Measurements from ENCODE around the gene RRP15. TPM values are rescaled to one million over a fixed set of nuclear protein-coding genes. Genes with fewer than 3 reads are reported as not detected.

Gene RRP15
- total RNA-seq, 1 donor from 2014 or later: 32.9 TPM

DNA sequence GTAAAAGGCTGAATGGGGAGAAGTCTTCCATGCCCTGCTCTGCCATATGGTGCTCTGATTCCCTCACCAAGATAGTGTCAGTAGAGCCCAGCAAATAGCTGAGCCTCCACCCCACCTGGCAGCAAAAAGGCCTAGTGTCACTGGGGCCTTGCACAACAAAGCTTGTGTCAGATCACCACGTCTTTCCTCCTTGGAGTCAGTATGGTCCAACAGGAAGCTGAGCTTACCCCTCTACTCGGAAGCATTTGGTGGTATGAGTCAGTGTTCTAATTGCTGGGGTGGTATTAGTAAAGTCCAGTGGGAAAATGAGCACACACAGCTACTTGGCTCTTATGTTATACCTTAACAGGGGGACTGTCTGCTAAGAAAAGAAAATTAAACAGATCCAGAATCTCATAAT is 18.7 kb upstream of the RRP15 start:
- H3K9me3 Mint-ChIP-seq: no peaks in the 10 kb centered on the region
- H3K4me1 Mint-ChIP-seq (ENCODE audit: low read depth): no peaks in the 10 kb centered on the region
- intact Hi-C loops (cut with micrococcal nuclease): no loop called here
- peaks cover 2% of the 10 kb centered on the region for H3K27me3 Mint-ChIP-seq (ENCODE audit: low read depth)
- H3K36me3 Mint-ChIP-seq (ENCODE audit: low read depth): no peaks in the 10 kb centered on the region
- no peak for DNase-seq (ENCODE audit: low spot score)
- no peak overlapping the region for H3K27ac Mint-ChIP-seq
- no peak overlapping the region for H3K4me3 Mint-ChIP-seq (ENCODE audit: low read depth)

DNA sequence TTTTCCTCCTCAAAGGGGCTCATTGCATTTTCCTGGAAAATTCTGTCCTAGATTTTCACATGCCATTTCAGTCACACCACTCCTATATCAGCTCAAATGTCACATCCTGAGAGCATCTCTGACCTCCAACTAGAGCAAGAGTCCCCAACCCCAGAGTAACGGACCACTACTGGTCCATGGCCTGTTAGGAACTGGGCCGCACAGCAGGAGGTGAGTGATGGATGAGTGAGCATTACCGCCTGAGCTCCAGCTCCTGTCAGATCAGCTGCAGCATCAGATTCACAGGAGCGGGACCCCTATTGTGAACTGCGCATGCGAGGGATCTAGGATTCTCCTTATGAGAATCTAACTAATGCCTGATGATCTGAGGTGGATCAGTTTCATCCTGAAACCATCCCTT is 12.7 kb upstream of the RRP15 start:
- H3K27me3 Mint-ChIP-seq (ENCODE audit: low read depth): peaks cover 6% of the 10 kb centered on the region
- no peak overlapping the region for H3K4me3 Mint-ChIP-seq (ENCODE audit: low read depth)
- intact Hi-C loops (cut with micrococcal nuclease): no loop called here
- H3K4me1 Mint-ChIP-seq (ENCODE audit: low read depth): no peaks in the 10 kb centered on the region
- H3K36me3 Mint-ChIP-seq (ENCODE audit: low read depth): no peaks in the 10 kb centered on the region
- no peak for DNase-seq (ENCODE audit: low spot score)
- no peak overlapping the region for H3K27ac Mint-ChIP-seq
- no peaks in the 10 kb centered on the region for H3K9me3 Mint-ChIP-seq

DNA sequence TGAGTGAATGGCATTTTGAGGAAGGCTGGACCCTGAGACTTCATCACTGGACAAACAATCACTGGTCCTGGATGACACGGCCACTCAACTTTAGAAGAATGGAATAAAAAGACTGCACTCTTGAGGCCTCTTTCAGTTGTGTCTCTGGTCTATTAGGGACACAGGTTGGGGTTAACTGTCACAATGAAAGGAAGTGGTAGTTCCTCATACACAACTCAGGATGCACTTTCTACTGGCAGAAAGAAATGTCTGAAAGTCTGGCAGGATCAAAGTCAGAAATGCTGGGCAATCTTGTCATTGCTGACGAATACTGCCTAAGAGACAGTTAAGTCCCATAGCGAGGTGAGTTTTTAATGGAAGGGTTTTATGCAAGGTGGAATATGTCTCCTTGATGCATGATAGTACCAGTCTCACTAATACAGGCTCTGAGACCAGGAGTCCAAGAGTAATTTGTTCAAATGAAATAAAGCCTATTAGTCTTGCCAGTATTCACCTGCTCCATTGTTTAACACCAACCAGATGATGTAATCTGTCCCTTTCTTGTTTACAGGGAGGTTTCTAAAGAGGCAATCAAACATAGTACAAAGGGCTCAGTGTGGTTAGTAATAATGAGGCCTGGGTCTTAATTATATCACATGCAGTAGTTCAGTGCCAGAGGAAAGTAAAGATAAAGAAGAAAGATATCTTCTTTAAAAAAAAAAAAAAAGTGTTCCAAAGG is 11.2 kb upstream of the RRP15 start:
- Mint-ChIP-seq H3K27me3 (ENCODE audit: low read depth) (peaks cover 4% of the 10 kb centered on the region), H3K36me3 (ENCODE audit: low read depth) (no peaks in the 10 kb centered on the region), H3K9me3 (no peaks in the 10 kb centered on the region), H3K4me1 (ENCODE audit: low read depth) (no peaks in the 10 kb centered on the region), H3K27ac (no peak overlapping the region), H3K4me3 (ENCODE audit: low read depth) (no peak overlapping the region)
- intact Hi-C loops (cut with micrococcal nuclease): no loop called here
- no peak for DNase-seq (ENCODE audit: low spot score)

DNA sequence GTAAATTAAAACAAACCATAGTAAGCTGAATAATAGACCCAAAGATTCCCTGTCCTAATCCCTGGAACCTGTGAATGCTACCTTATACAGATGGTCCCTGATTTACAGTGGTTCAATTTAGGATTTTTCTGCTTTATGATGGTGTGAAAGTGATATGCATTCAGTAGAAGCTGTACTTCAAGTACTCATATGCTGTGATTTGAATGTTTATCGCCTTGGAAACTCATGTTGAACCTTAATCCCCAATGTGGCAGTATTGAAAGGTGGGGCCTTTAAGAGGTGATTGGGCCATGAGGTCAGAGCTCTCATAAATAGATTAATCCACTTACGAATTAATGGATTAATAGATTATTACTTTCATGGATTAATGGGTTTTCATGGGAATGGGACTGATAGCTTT is 10.6 kb upstream of the RRP15 start:
- H3K27me3 Mint-ChIP-seq (ENCODE audit: low read depth): peaks cover 4% of the 10 kb centered on the region
- no peaks in the 10 kb centered on the region for H3K4me1 Mint-ChIP-seq (ENCODE audit: low read depth)

DNA sequence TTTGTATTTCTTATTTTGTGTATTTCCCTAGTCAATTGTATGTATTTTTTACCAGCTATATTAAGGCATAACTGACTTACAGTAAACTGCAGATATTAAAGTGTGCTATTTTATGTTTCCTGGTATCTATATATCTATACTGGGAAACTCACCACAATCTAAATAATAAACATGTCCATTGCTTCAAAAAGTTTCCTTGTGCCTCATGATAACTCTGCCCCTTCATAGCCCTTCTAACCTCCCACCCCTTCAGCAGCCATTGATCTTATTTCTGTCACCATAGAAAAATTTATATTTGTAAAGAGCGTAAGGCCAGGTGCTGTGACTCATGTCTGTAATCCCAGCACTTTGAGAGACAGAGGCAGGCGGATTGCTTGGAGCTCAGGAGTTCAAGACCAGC is 9.3 kb upstream of the RRP15 start:
- intact Hi-C loops (cut with micrococcal nuclease): no loop called here
- Mint-ChIP-seq H3K4me1 (ENCODE audit: low read depth) (no peaks in the 10 kb centered on the region), H3K27me3 (ENCODE audit: low read depth) (peaks cover 4% of the 10 kb centered on the region), H3K27ac (no peak overlapping the region), H3K36me3 (ENCODE audit: low read depth) (no peaks in the 10 kb centered on the region), H3K4me3 (ENCODE audit: low read depth) (no peak overlapping the region), H3K9me3 (no peaks in the 10 kb centered on the region)
- no peak for DNase-seq (ENCODE audit: low spot score)

More for the DNA sequence above, 10.6 kb upstream of the RRP15 start:
- H3K27ac Mint-ChIP-seq: no peak overlapping the region
- H3K9me3 Mint-ChIP-seq: no peaks in the 10 kb centered on the region
- no peak for DNase-seq (ENCODE audit: low spot score)
- H3K36me3 Mint-ChIP-seq (ENCODE audit: low read depth): no peaks in the 10 kb centered on the region
- intact Hi-C loops (cut with micrococcal nuclease): no loop called here
- no peak overlapping the region for H3K4me3 Mint-ChIP-seq (ENCODE audit: low read depth)

DNA sequence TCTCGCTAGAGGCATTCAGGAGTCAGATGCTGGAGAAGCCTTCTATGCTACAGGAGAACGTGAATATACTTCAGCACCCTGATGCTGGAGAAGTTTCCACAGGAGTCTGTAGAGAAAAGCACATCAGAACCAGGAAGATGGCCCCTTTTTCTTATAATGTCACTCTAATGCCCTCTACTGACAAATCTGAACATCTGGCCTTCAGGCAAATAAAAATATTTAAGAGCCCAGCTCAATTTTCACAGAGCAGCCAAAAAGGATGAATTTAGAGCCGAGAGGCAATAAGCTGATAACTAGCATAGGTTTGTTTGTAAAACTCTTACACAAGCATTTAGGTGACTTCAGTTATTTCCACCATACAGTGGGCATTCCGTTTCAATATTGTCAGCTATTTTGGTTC is 3.8 kb upstream of the RRP15 start:
- H3K4me3 Mint-ChIP-seq (ENCODE audit: low read depth): no peak overlapping the region
- intact Hi-C loops (cut with micrococcal nuclease): no loop called here
- no peak for DNase-seq (ENCODE audit: low spot score)
- H3K27ac Mint-ChIP-seq: no peak overlapping the region
- peaks cover 4% of the 10 kb centered on the region for H3K9me3 Mint-ChIP-seq
- H3K36me3 Mint-ChIP-seq (ENCODE audit: low read depth): peaks cover 3% of the 10 kb centered on the region
- H3K4me1 Mint-ChIP-seq (ENCODE audit: low read depth): peaks cover 11% of the 10 kb centered on the region
- H3K27me3 Mint-ChIP-seq (ENCODE audit: low read depth): peaks cover 4% of the 10 kb centered on the region

DNA sequence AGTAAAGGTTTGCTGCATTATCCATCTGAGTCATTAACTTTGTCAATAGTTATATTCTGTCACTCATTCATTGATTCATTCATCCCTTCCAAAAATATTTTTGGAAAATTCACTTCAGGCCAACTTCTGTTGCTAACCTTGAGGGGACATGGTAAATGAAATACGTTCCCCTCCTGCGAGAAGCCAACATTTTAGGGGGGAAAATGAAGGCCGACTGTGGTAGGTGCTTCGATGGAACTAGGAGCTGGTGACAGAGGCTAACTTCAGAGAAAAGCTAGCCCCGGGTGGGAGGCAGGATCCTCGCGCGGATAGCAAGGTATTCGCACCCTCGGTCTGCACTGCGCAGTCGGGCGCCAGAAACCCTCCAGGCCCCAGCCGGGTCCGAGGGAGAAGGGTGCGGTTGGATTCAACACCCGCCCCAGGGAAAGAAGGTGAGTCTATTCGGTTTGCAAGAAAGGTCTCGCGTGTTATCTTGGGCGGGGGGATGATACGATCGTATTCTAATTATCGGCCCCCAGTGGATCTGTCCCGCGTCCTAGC is 646 bp upstream of the RRP15 start:
- peak overlapping the region; percentile 94 for H3K27ac Mint-ChIP-seq
- intact Hi-C loops (cut with micrococcal nuclease): no loop called here

DNA sequence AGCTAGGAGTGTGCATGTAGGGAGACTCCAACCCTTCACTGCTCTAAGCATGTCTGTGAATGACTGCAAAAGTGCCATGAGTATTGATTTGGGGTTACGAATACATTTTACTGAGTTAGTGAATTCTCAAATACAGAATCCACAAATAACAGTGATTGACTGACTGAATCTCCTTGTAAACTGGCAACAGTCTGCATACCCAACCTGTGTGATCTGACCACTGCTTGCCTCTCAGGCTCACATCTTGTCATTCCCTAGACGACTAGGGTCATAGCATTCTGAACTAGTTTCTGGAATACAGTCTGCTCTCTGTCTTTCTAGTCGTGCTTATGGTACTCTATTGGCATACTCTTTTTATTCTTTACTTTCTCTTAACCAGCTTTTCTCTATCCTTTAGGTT is 7.4 kb downstream of the RRP15 start:
- Mint-ChIP-seq H3K4me3 (ENCODE audit: low read depth) (no peak overlapping the region), H3K27ac (no peak overlapping the region), H3K4me1 (ENCODE audit: low read depth) (peaks cover 4% of the 10 kb centered on the region), H3K36me3 (ENCODE audit: low read depth) (no peaks in the 10 kb centered on the region), H3K9me3 (no peaks in the 10 kb centered on the region), H3K27me3 (ENCODE audit: low read depth) (no peaks in the 10 kb centered on the region)
- no peak for DNase-seq (ENCODE audit: low spot score)
- intact Hi-C loops (cut with micrococcal nuclease): no loop called here

More for the DNA sequence above, 646 bp upstream of the RRP15 start:
- Mint-ChIP-seq H3K27me3 (ENCODE audit: low read depth) (peaks cover 3% of the 10 kb centered on the region), H3K9me3 (peaks cover 4% of the 10 kb centered on the region), H3K4me1 (ENCODE audit: low read depth) (peaks cover 18% of the 10 kb centered on the region), H3K36me3 (ENCODE audit: low read depth) (peaks cover 3% of the 10 kb centered on the region), H3K4me3 (ENCODE audit: low read depth) (peak overlapping the region; percentile 98)
- no peak for DNase-seq (ENCODE audit: low spot score)

DNA sequence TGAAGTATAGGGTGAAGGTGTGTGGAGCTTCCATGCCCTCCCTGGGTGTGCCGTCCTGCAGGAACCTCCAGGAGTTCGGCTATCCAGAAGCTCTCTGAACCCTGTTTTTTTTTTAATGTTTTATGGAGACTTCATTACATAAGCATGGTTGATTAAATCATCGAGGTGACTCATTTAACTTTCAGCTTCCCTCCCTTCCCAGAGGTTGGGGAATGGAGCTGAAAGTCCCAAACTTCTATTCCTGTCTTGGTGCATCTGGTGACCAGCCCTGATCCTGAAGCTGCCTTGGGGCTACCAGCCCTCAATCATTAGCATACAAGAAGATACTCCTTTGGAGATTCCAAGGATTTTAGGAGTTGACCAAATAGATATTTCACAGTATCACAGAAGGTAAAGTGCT is 9.5 kb downstream of the RRP15 start:
- Mint-ChIP-seq H3K27ac (no peak overlapping the region), H3K27me3 (ENCODE audit: low read depth) (no peaks in the 10 kb centered on the region), H3K4me1 (ENCODE audit: low read depth) (peaks cover 2% of the 10 kb centered on the region), H3K9me3 (no peaks in the 10 kb centered on the region), H3K36me3 (ENCODE audit: low read depth) (peaks cover 3% of the 10 kb centered on the region), H3K4me3 (ENCODE audit: low read depth) (no peak overlapping the region)
- no peak for DNase-seq (ENCODE audit: low spot score)
- intact Hi-C loops (cut with micrococcal nuclease): no loop called here

DNA sequence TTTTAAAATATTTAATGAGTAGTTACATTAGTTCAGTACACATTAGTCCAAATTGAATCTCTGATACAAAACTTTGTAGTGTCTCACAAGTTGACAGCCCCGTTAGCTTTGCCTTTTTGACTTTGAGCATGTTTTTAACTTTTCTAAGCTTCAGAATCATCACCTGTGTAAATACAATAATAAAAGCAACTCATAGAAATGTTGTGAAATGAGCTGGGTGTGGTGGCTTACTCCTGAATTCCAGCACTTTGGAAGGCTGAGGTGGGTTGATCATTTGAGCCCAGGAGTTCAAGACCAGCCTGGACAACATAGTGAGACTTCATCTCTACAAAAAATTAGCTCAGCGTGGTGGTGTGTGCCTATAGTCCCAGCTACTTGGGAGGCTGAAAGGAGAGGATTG is 11.1 kb downstream of the RRP15 start:
- intact Hi-C loops (cut with micrococcal nuclease): no loop called here
- H3K27ac Mint-ChIP-seq: no peak overlapping the region
- no peaks in the 10 kb centered on the region for H3K27me3 Mint-ChIP-seq (ENCODE audit: low read depth)
- no peaks in the 10 kb centered on the region for H3K9me3 Mint-ChIP-seq
- peaks cover 3% of the 10 kb centered on the region for H3K36me3 Mint-ChIP-seq (ENCODE audit: low read depth)
- H3K4me3 Mint-ChIP-seq (ENCODE audit: low read depth): no peak overlapping the region
- no peak for DNase-seq (ENCODE audit: low spot score)
- peaks cover 2% of the 10 kb centered on the region for H3K4me1 Mint-ChIP-seq (ENCODE audit: low read depth)

DNA sequence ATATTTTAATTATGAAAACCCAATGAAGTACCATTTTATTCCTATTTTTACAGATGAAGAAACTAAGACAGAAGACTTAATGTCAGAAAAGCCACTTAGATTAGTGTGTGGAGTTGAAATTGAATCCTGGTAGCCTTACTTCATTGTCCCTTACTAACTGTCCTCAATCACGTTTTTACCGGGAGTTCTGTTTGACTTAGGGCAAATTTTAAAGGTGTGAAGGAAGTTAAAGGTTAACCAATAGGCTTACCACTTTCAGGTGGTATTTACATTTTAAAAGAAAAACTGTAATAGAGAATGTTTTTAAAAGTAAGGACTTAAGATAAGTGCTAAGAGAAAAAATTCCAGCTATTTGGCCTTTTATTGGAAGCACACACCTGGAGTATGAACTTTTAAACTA is 12.4 kb downstream of the RRP15 start:
- Mint-ChIP-seq H3K9me3 (no peaks in the 10 kb centered on the region), H3K27me3 (ENCODE audit: low read depth) (no peaks in the 10 kb centered on the region), H3K36me3 (ENCODE audit: low read depth) (peaks cover 9% of the 10 kb centered on the region), H3K27ac (no peak overlapping the region), H3K4me3 (ENCODE audit: low read depth) (no peak overlapping the region), H3K4me1 (ENCODE audit: low read depth) (peaks cover 2% of the 10 kb centered on the region)
- intact Hi-C loops (cut with micrococcal nuclease): no loop called here
- DNase-seq (ENCODE audit: low spot score): no peak

DNA sequence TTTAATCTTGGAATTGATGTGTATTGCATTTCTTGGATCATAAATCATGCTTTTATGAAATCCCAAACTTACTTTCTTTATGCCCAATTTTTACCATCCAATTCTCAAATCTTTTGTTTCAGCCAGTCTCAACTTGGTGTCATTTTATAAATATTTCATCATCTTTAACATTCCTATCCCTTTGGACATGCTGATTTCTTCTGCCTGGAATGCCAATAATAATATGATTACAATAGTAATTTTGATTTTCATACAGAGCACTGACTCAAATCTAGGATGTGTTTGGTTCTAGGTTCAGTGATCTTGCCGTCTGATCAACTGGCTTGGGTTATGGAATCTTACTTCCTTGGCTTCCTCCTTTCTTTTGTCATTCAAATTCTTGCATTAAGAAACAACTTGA is 12.8 kb downstream of the RRP15 start:
- Mint-ChIP-seq H3K9me3 (no peaks in the 10 kb centered on the region), H3K27ac (no peak overlapping the region), H3K4me3 (ENCODE audit: low read depth) (no peak overlapping the region), H3K4me1 (ENCODE audit: low read depth) (peaks cover 2% of the 10 kb centered on the region), H3K36me3 (ENCODE audit: low read depth) (peaks cover 11% of the 10 kb centered on the region), H3K27me3 (ENCODE audit: low read depth) (no peaks in the 10 kb centered on the region)
- intact Hi-C loops (cut with micrococcal nuclease): no loop called here
- DNase-seq (ENCODE audit: low spot score): no peak

DNA sequence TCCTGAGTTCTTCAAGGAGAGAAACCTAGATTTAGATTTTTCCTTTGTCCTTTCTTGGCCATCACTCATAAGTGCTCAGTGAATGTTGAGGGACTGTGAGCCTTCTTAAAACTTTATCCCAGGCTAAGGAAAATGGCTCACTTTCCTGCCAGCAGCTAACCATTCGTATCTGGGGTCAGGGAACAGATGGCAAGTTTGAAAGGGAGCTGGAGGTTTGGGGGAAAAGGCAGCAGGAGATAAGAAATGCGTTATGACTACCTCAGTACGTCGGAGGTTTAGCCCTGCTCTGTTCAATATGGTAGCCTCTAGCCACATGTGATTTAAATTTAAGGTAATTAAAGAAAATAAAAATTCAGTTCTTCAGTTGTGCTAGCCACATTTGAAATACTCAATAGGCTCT is 13.3 kb downstream of the RRP15 start:
- H3K9me3 Mint-ChIP-seq: no peaks in the 10 kb centered on the region
- no peak overlapping the region for H3K4me3 Mint-ChIP-seq (ENCODE audit: low read depth)
- intact Hi-C loops (cut with micrococcal nuclease): no loop called here
- H3K4me1 Mint-ChIP-seq (ENCODE audit: low read depth): peaks cover 2% of the 10 kb centered on the region
- H3K27ac Mint-ChIP-seq: no peak overlapping the region
- H3K27me3 Mint-ChIP-seq (ENCODE audit: low read depth): no peaks in the 10 kb centered on the region
- H3K36me3 Mint-ChIP-seq (ENCODE audit: low read depth): peaks cover 11% of the 10 kb centered on the region
- no peak for DNase-seq (ENCODE audit: low spot score)

All from activated T-helper 2 cell treated with anti-CD3 and anti-CD28 coated beads, Interferon-gamma antibody, Interleukin-2, Interleukin-4, amounts not matched to agents 10 μg/mL and 5 μg/mL and 100 μg/mL, durations not matched to agents 14 hours and 24 hours and 36 hours (primary cell).